ENCODE data around the gene ZNF57.
"Not testable (repeated sequence)": the region's sequence is repeated elsewhere in the genome, so short reads cannot be mapped to it uniquely, and the experiment has no call there.

Gene ZNF57

GRCh38 chr19:2900296-2901252, at the start of gene ZNF57:
Gene ZNF57, plus strand, starts transcription at chr19:2900928. Its CDS starts 118 bp downstream, at chr19:2901046.
- Histone ChIP-seq H3K4me3 (peak within 1 kb of the TSS; percentile 71), H3K27me3 (ENCODE audit: low read depth) (no peaks in the 10 kb centered on the region), H3K36me3 (replicated peaks) (no peaks in the 10 kb centered on the region), H3K9me3 (peaks cover 8% of the 10 kb centered on the region; the same call in 1 of the 2 replicates), H3K4me1 (no peaks in the 10 kb centered on the region)
- in situ Hi-C loops (cut with MboI; ENCODE audit: low sequenced_read_pairs), result no loop called here
- peak; percentile 96 to 100 for DNase-seq (ENCODE audit: low spot score in 2 of 2)

GRCh38 chr19:2852598-2852997, 48.1 kb upstream of the ZNF57 start:
- no peak overlapping the region for H3K4me3 ChIP-seq
- peaks cover 36% of the 10 kb centered on the region for H3K36me3 ChIP-seq (replicated peaks)
- in situ Hi-C loops (cut with MboI; ENCODE audit: low sequenced_read_pairs), result no loop called here
- DNase-seq (ENCODE audit: low spot score in 2 of 2), result no peak
- H3K4me1 ChIP-seq, result no peaks in the 10 kb centered on the region
- peaks cover 63% of the 10 kb centered on the region for H3K9me3 ChIP-seq
- H3K27me3 ChIP-seq (ENCODE audit: low read depth), result no peaks in the 10 kb centered on the region

DNA sequence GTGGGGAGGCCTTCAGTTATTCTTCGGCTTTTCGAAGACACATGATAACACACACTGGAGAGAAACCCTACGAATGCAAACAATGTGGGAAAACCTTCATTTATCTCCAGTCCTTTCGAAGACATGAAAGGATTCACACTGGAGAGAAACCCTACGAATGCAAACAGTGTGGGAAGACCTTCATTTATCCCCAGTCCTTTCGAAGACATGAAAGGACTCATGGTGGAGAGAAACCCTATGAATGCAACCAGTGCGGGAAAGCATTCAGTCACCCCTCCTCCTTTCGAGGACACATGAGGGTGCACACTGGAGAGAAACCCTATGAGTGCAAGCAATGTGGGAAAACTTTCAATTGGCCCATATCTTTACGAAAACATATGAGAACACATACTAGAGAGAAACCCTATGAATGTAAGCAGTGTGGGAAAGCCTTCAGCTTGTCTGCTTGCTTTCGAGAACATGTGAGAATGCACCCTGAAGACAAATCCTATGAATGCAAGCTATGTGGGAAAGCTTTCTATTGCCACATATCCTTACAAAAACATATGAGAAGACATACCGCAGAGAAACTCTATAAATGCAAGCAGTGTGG, 47.6 kb upstream of the ZNF57 start:
- Histone ChIP-seq H3K9me3 (peaks cover 63% of the 10 kb centered on the region), H3K27me3 (ENCODE audit: low read depth) (no peaks in the 10 kb centered on the region), H3K36me3 (replicated peaks) (peaks cover 36% of the 10 kb centered on the region)

GRCh38 chr19:2854849-2855248, 45.9 kb upstream of the ZNF57 start:
- in situ Hi-C loops (cut with MboI; ENCODE audit: low sequenced_read_pairs), result no loop called here
- no peak overlapping the region for H3K4me3 ChIP-seq
- peaks cover 36% of the 10 kb centered on the region for H3K36me3 ChIP-seq (replicated peaks)
- no peaks in the 10 kb centered on the region for H3K27me3 ChIP-seq (ENCODE audit: low read depth)
- no peak for DNase-seq (ENCODE audit: low spot score in 2 of 2)
- H3K9me3 ChIP-seq, result peaks cover 54% of the 10 kb centered on the region
- H3K4me1 ChIP-seq, result no peaks in the 10 kb centered on the region

More for the DNA sequence above, 47.6 kb upstream of the ZNF57 start:
- DNase-seq (ENCODE audit: low spot score in 2 of 2), result no peak
- in situ Hi-C loops (cut with MboI; ENCODE audit: low sequenced_read_pairs), result no loop called here
- H3K4me3 ChIP-seq, result no peak overlapping the region
- H3K4me1 ChIP-seq, result no peaks in the 10 kb centered on the region

GRCh38 chr19:2856457-2857050, 44.2 kb upstream of the ZNF57 start:
- in situ Hi-C loops (cut with MboI; ENCODE audit: low sequenced_read_pairs), result no loop called here
- DNase-seq (ENCODE audit: low spot score in 2 of 2), result no peak
- H3K27me3 ChIP-seq (ENCODE audit: low read depth), result no peaks in the 10 kb centered on the region
- H3K4me3 ChIP-seq, result no peak overlapping the region
- H3K36me3 ChIP-seq (replicated peaks), result peaks cover 28% of the 10 kb centered on the region
- peaks cover 41% of the 10 kb centered on the region for H3K9me3 ChIP-seq
- no peaks in the 10 kb centered on the region for H3K4me1 ChIP-seq

DNA sequence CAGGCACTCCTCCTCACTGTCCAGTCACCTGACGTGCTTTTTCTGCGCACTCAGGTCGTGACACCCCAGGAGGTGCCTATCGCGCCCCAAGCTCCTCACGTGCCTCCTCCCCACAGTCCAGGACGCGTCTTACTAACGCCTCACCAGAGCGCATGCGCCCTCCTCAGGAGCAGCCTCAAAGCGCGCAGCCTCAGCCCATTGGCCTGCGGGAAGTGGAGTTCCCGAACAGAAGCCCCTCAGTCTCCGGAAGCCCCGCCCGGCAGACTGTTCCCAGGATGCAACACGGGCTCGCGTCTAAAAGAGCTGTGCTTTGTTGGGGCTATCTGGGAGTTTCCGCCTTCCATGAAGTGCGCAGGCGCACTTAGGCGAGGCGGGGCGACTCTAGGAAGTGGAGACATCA, 41.9 kb upstream of the ZNF57 start:
- Histone ChIP-seq H3K36me3 (replicated peaks) (peaks cover 5% of the 10 kb centered on the region), H3K9me3 (peaks cover 18% of the 10 kb centered on the region), H3K4me1 (no peaks in the 10 kb centered on the region), H3K27me3 (ENCODE audit: low read depth) (no peaks in the 10 kb centered on the region), H3K4me3 (no peak overlapping the region)
- in situ Hi-C loops (cut with MboI; ENCODE audit: low sequenced_read_pairs), result no loop called here
- DNase-seq (ENCODE audit: low spot score in 2 of 2), result no peak

DNA sequence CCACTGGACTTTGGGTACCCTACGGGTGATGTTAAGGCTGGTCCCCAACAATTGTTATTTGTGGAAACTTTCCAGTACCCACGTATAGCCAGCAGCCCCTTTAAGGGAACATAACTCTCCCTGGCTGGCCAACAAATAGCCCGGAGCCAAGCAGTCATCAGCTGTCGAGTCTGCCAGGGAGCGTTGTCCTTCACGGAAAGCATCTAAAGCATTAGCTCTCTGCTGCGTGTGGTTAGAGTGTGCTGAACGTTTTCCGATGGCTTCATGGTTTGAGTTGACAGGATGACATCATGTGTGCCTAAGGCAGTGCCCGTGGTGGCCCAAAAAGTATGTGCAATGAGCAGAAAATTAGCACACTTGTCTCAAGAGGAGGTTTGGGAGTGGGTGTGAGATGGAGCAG, 36.9 kb upstream of the ZNF57 start:
- no peaks in the 10 kb centered on the region for H3K9me3 ChIP-seq
- H3K36me3 ChIP-seq (replicated peaks), result no peaks in the 10 kb centered on the region
- DNase-seq (ENCODE audit: low spot score in 2 of 2), result no peak
- H3K27me3 ChIP-seq (ENCODE audit: low read depth), result no peaks in the 10 kb centered on the region
- in situ Hi-C loops (cut with MboI; ENCODE audit: low sequenced_read_pairs), result no loop called here
- no peak overlapping the region for H3K4me3 ChIP-seq
- no peaks in the 10 kb centered on the region for H3K4me1 ChIP-seq

GRCh38 chr19:2865334-2866100, 35.2 kb upstream of the ZNF57 start:
- no peak for DNase-seq (ENCODE audit: low spot score in 2 of 2)
- in situ Hi-C loops (cut with MboI; ENCODE audit: low sequenced_read_pairs), result no loop called here
- H3K27me3 ChIP-seq (ENCODE audit: low read depth), result no peaks in the 10 kb centered on the region
- no peaks in the 10 kb centered on the region for H3K36me3 ChIP-seq (replicated peaks)
- no peak overlapping the region for H3K4me3 ChIP-seq
- H3K9me3 ChIP-seq, result no peaks in the 10 kb centered on the region
- H3K4me1 ChIP-seq, result no peaks in the 10 kb centered on the region

DNA sequence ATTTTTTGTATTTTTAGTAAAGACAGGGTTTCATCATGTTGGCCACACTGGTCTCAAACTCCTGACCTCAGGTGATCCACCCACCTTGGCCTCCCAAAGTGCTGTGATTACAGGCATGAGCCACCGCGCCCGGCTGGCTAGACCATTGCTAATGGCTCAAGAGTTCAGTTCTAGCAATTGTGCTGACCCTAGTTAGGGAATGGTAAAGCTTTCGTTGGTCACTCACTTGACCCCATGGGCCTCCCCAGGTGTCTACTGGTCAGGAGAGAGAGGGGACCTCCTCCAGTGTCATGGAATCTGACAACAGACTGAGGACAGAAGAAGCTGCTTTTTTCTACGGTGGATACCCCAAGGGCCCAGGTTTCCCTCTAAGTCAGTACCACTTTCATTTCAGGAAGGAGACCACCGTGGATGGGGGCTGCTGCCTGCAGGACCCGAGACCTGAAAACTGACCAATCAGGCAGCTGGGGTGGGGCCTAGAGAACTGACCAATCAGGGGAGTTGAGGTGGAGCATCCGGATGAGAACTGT, 34.2 kb upstream of the ZNF57 start:
- Histone ChIP-seq H3K9me3 (peaks cover 6% of the 10 kb centered on the region), H3K36me3 (replicated peaks) (no peaks in the 10 kb centered on the region), H3K27me3 (ENCODE audit: low read depth) (no peaks in the 10 kb centered on the region), H3K4me1 (no peaks in the 10 kb centered on the region), H3K4me3 (no peak overlapping the region)
- no peak for DNase-seq (ENCODE audit: low spot score in 2 of 2)
- in situ Hi-C loops (cut with MboI; ENCODE audit: low sequenced_read_pairs), result no loop called here

- H3K9me3 ChIP-seq, result peaks cover 8% of the 10 kb centered on the region
- no peaks in the 10 kb centered on the region for H3K27me3 ChIP-seq (ENCODE audit: low read depth)
- DNase-seq (ENCODE audit: low spot score in 2 of 2), result no peak
- H3K36me3 ChIP-seq (replicated peaks), result no peaks in the 10 kb centered on the region
- no peak within 1 kb of the TSS for H3K4me3 ChIP-seq
- in situ Hi-C loops (cut with MboI; ENCODE audit: low sequenced_read_pairs), result no loop called here
- no peaks in the 10 kb centered on the region for H3K4me1 ChIP-seq
Measured at GRCh38 chr19:2867025-2867991, 33.4 kb upstream of the ZNF57 start, which contains the start of gene ZNF556. Gene ZNF556, plus strand, starts transcription at chr19:2867335. Its CDS starts 87 bp downstream, at chr19:2867422.

DNA sequence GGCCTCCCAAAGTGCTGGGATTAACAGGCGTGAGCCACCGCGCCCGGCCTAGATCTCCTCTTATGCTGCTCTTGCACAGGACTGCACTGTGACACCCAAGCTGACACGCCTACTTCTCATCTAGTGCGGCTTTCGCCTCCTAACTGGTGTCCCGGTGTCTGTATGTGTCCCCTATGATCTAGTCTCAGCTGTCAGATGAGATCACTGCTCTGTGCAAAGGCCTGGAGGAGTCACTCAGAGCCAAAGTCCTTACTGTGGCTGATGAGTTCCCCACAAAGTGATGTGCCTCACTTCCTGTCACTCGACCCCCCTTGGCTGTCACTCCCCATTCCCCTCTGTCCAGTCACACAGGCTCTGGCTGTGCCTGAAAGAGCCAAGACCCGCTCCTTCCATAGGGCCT, 31.1 kb upstream of the ZNF57 start:
- H3K36me3 ChIP-seq (replicated peaks), result no peaks in the 10 kb centered on the region
- no peaks in the 10 kb centered on the region for H3K27me3 ChIP-seq (ENCODE audit: low read depth)
- H3K9me3 ChIP-seq, result peaks cover 12% of the 10 kb centered on the region
- DNase-seq (ENCODE audit: low spot score in 2 of 2), result no peak
- H3K4me1 ChIP-seq, result no peaks in the 10 kb centered on the region
- no peak overlapping the region for H3K4me3 ChIP-seq
- in situ Hi-C loops (cut with MboI; ENCODE audit: low sequenced_read_pairs), result no loop called here

- peaks cover 17% of the 10 kb centered on the region for H3K9me3 ChIP-seq
- in situ Hi-C loops (cut with MboI; ENCODE audit: low sequenced_read_pairs); H3K27me3 ChIP-seq (ENCODE audit: low read depth); H3K36me3 ChIP-seq (replicated peaks); H3K4me3 ChIP-seq; H3K4me1 ChIP-seq: not testable (repeated sequence)
- DNase-seq (ENCODE audit: low spot score in 2 of 2), result peak in 1 of 2 experiments; percentile 33
Measured at GRCh38 chr19:2872175-2872574, 28.6 kb upstream of the ZNF57 start.
